Lower leg skin (tissue), 4 donors: ENCODE results near the gene CDH13. TPM values are rescaled to one million over a fixed set of nuclear protein-coding genes. Genes with fewer than 3 reads are reported as not detected.

ENCODE experiments used
- DNase-seq, 2 donors: peaks; one replicate each; pipeline ENCODE4 v3.0.0-alpha.2; 2019; ENCODE audit warnings: low spot score in 2 of 2
- H3K4me3 ChIP-seq: fragments of 200-600 bp; sonication (generic); 2 replicates; pipeline ENCODE4 v1.5.1; 2017; ENCODE audit warnings: mild to moderate bottlenecking, low read depth; ENCODE audit not compliant: poor library complexity, severe bottlenecking
- POLR2A ChIP-seq, 2 donors: fragments of 450-650 bp; IDR thresholded peaks; one replicate each; pipeline ENCODE4 v1.6.1; 2016 to 2017; ENCODE audit warnings: antibody characterized with exemption in 2 of 2, mild to moderate bottlenecking in 1 of 2, moderate library complexity in 1 of 2
- WGBS, 2 donors: methylation state at CpG; one replicate each; pipeline ENCODE4 v1.1.5; 2018; 5-methylcytosine and 5-hydroxymethylcytosine counted together
- intact Hi-C: fragments of 100-400 bp; cut with DNase I; formaldehyde crosslinking; loops from one replicate; pipeline ENCODE4 v1.15.0; 2023; ENCODE audit warnings: low total_unique reads
- total RNA-seq, 4 donors: library from RNA; depleted of rRNA; stranded (reverse); fragments of >200 nt; gene quantifications; one replicate each; pipeline ENCODE4 v1.1.0, GENCODE V29; 2016
- TF ChIP-seq, protein P1 (sequence below), 3 donors: fragments of 450-650 bp; IDR thresholded peaks; one replicate each; pipeline ENCODE4 v1.5.1; 2016; ENCODE audit warnings: antibody characterized with exemption in 3 of 3, mild to moderate bottlenecking in 3 of 3, moderate library complexity in 2 of 3

The CDH13 gene
- total RNA-seq, 4 donors from 2014 or later: 102 to 246 (median 155) TPM

DNA sequence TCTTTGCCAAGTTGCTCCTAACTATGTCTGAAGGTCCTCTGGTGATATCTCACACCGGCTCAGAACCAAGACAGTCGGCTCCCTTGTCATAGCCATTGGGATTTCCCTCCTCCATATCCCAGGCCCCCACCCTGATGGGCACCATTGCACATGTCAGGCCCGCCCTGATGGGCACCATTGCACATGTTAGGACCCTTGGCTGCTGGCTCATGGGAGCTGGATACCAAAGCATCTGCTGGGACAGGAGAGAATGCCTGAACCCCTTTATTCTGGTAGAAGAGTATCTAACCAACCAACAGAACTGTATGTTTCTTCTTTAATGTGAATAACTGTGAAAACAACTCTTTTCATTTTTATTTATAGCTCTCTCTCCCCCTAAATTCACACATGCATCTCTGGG lies 726.5 kb downstream of the CDH13 start:
- intact Hi-C loops: no loop called here
- no peak overlapping the region for H3K4me3 ChIP-seq
- DNase-seq: no peak
- WGBS, 2 donors: 94 to 97% methylated on average over 3 of the region's 3 CpGs
- TF ChIP-seq, protein P1, sequence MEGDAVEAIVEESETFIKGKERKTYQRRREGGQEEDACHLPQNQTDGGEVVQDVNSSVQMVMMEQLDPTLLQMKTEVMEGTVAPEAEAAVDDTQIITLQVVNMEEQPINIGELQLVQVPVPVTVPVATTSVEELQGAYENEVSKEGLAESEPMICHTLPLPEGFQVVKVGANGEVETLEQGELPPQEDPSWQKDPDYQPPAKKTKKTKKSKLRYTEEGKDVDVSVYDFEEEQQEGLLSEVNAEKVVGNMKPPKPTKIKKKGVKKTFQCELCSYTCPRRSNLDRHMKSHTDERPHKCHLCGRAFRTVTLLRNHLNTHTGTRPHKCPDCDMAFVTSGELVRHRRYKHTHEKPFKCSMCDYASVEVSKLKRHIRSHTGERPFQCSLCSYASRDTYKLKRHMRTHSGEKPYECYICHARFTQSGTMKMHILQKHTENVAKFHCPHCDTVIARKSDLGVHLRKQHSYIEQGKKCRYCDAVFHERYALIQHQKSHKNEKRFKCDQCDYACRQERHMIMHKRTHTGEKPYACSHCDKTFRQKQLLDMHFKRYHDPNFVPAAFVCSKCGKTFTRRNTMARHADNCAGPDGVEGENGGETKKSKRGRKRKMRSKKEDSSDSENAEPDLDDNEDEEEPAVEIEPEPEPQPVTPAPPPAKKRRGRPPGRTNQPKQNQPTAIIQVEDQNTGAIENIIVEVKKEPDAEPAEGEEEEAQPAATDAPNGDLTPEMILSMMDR (IDR thresholded peaks at IDR 0.05): no peak
- no peak for TF ChIP-seq POLR2A (IDR thresholded peaks at IDR 0.05)

DNA sequence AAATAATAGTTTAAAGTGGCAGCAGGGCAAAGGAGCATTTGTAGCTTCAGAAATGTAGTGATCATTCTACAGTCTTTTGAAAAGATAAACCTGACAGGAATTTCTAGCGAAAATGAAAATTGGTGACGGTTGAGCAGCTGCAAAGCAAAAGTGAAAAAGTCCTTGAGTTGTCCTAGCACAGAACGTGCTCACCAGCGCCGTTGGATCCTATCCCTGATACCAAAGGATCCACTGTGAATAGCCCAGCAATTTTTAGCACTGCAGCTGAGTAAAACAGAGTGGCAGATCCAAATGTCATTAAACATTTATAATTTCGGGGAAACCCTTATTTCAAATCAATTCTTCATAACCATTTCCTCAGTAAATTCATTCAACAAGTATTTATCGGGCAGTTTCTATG lies 727.2 kb downstream of the CDH13 start:
- 82 to 89% methylated on average over 7 of the region's 7 CpGs for WGBS, 2 donors
- TF ChIP-seq POLR2A (IDR thresholded peaks at IDR 0.05): no peak
- TF ChIP-seq, protein P1 (IDR thresholded peaks at IDR 0.05): no peak
- H3K4me3 ChIP-seq: no peak overlapping the region
- DNase-seq: no peak
- intact Hi-C loops: no loop called here

DNA sequence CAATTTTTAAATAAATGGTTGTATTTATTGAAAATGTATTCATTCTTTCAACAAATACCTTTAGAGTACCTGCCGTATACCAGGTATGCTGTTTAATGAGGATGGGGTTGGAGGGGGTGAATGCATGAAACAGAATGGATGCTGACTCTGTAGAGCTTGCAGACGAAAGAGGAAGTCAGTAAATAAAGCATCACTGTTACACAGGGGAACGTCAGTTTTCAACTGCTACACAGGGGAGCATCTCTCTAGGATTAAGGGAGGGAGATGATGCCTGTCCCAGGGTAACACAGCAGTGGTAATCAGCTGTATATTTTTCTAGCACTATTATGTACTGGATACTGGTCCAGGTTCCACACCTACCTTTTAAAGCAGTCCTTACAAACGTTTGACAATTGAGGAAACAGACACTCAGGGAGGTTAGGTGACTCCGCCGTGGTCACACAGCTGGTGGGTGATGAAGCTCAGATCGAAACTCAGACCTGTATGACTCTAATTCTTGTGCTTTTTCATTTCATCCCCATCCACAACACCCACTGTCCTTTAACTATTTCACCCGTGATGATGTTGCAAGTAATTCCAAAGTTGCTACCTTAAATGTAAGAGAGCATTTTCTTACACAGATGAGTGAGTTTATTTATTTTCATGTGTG lies 728.9 kb downstream of the CDH13 start:
- H3K4me3 ChIP-seq: no peak overlapping the region
- no peak for TF ChIP-seq POLR2A (IDR thresholded peaks at IDR 0.05)
- TF ChIP-seq, protein P1 (IDR thresholded peaks at IDR 0.05): no peak
- DNase-seq: no peak
- intact Hi-C loops: no loop called here
- 59 to 71% methylated on average over 8 of the region's 8 CpGs for WGBS, 2 donors

DNA sequence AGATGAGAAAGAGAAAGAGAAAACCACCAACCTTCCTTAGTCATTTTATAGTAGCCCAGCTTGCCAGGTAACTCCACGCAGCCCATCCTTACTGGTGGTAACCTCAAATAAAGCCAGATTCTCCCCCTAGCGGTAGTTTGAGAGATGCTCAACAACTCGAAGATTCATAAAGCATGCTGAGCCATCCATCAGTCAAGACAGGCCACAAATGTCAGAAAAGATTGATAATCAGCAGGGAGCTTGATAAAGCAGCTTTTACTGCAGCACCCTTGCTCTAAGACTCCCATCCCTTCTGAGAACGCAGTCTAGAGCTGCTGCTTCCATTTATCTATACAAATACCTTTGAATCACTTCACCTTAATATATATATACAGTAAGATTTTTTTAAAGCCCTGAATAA lies 729.5 kb downstream of the CDH13 start:
- no peak for DNase-seq
- 6 to 8% methylated on average over 4 of the region's 4 CpGs for WGBS, 2 donors
- TF ChIP-seq, protein P1 (IDR thresholded peaks at IDR 0.05): no peak
- no peak overlapping the region for H3K4me3 ChIP-seq
- intact Hi-C loops: no loop called here

DNA sequence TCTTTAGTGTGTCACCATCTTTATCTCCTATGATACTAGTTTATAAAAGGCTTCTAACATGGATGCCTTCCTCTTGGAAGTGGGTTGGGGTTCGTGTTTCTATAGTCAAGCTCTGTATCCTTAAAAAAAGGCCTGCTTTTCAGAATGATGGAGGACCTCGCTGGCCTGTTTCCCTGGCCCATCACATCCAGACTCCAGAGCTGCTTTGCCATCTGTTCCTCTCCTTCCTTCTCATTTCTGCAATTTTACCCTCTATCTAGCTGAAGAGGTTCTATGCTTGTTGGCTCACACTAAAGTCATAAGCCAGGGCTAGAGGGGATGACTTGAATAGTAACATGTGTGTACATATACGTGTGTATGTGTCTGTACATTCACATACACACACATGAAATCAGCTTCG lies 730.2 kb downstream of the CDH13 start:
- DNase-seq: no peak
- intact Hi-C loops: no loop called here
- 85 to 90% methylated on average over 4 of the region's 4 CpGs for WGBS, 2 donors
- H3K4me3 ChIP-seq: no peak overlapping the region
- TF ChIP-seq POLR2A (IDR thresholded peaks at IDR 0.05): no peak
- TF ChIP-seq, protein P1 (IDR thresholded peaks at IDR 0.05): no peak

DNA sequence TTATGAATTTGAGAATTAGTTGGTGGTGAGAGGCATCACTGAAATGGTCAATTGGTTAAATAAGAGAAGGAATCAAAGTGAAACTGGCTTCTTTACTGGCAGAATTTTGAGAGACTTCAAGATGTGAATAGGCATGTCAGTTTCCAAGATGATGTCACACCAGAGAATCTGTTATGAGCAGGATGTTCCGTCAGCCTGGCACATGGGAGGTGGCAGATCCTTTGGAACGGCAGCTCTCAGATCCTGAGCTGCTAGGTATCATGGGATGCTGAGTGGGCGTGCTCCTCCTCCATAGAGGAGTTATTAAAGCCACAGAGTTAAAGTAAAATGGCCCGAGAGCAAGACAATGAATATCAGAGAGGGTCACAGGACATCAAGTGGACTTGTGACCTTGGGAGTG lies 736.8 kb downstream of the CDH13 start:
- DNase-seq: no peak
- 49 to 54% methylated on average over 4 of the region's 4 CpGs for WGBS, 2 donors
- no peak overlapping the region for H3K4me3 ChIP-seq
- intact Hi-C loops: no loop called here
- TF ChIP-seq, protein P1 (IDR thresholded peaks at IDR 0.05): no peak
- TF ChIP-seq POLR2A (IDR thresholded peaks at IDR 0.05): no peak
